WTC11 (cell line): ENCODE results near the gene SAP25.

Experiments
- ATF3 ChIP-seq: sonication (generic); formaldehyde crosslinking; conservative IDR thresholded peaks from 2 replicates; pipeline ENCODE4 v1.8.1; 2022; ENCODE audit warnings: mild to moderate bottlenecking, missing genetic modification reagents
- CBFB ChIP-seq: sonication (generic); formaldehyde crosslinking; IDR thresholded peaks from 2 replicates; pipeline ENCODE4 v1.8.1; 2022; ENCODE audit warnings: mild to moderate bottlenecking, low read depth, missing genetic modification reagents
- CTCF ChIP-seq: fragments of 200-600 bp; IDR thresholded peaks from 2 replicates; pipeline ENCODE4 v1.8.0; 2022; ENCODE audit warnings: antibody characterized with exemption
- ELF4 ChIP-seq: sonication (generic); formaldehyde crosslinking; IDR thresholded peaks from 2 replicates; pipeline ENCODE4 v1.8.1; 2022; ENCODE audit warnings: low read depth, mild to moderate bottlenecking, moderate library complexity, missing genetic modification reagents
- ESRRA ChIP-seq: sonication (generic); formaldehyde crosslinking; IDR thresholded peaks from 2 replicates; pipeline ENCODE4 v1.8.1; 2022; ENCODE audit warnings: mild to moderate bottlenecking, missing genetic modification reagents, borderline replicate concordance
- FOXJ3 ChIP-seq: sonication (generic); formaldehyde crosslinking; IDR thresholded peaks from 2 replicates; pipeline ENCODE4 v1.9.0; 2021; ENCODE audit warnings: missing genetic modification reagents, mild to moderate bottlenecking, borderline replicate concordance
- MAX ChIP-seq: sonication (generic); formaldehyde crosslinking; IDR thresholded peaks from 2 replicates; pipeline ENCODE4 v1.8.0; 2022; ENCODE audit warnings: mild to moderate bottlenecking, missing genetic modification reagents
- USF1 ChIP-seq: sonication (generic); formaldehyde crosslinking; IDR thresholded peaks from 2 replicates; pipeline ENCODE4 v1.8.0; 2022; ENCODE audit warnings: mild to moderate bottlenecking, missing genetic modification reagents
- ZBTB21 ChIP-seq: sonication (generic); formaldehyde crosslinking; IDR thresholded peaks from 2 replicates; pipeline ENCODE4 v1.8.1; 2023; ENCODE audit warnings: mild to moderate bottlenecking, missing genetic modification reagents, borderline replicate concordance
- TF ChIP-seq, protein P1 (sequence below): sonication (generic); formaldehyde crosslinking; conservative IDR thresholded peaks from 2 replicates; pipeline ENCODE4 v1.8.1; 2023; ENCODE audit warnings: mild to moderate bottlenecking, low read depth, missing genetic modification reagents, moderate library complexity
- TF ChIP-seq, protein P2 (sequence below): sonication (generic); formaldehyde crosslinking; IDR thresholded peaks from 2 replicates; pipeline ENCODE4 v1.8.0; 2022; ENCODE audit warnings: mild to moderate bottlenecking, missing genetic modification reagents

DNA sequence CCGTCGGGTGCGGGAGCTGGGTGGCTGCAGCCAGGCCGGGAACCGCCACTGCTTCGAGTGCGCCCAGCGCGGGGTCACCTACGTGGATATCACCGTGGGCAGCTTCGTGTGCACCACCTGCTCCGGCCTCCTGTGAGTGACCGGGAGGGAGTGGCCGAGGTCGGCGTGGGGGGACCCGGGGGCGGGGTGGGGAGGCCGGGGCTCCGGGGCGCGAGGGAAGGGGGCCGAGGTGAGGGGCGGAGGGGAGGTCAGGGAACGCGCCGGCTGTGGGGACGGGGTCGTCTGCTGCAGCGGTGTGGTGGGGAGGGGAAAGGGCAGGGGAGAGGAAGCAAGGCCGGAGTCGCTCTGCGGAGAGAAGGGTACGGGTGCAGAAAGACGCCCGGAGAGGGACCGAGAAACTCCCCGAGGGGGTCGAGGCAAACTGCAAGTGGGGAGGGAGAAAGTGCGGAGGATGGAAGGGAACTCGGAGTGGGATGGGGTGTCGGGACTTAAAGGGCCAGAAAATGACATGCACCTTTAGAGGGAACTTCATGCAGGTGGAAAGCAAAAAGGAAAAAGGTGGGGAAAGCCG is 34.2 kb downstream of the SAP25 start:
- TF ChIP-seq ZBTB21 (CRISPR knock-in tag) (no peak), FOXJ3 (CRISPR knock-in tag) (no peak), ESRRA (CRISPR knock-in tag) (no peak), CTCF (no peak), CBFB (CRISPR knock-in tag) (no peak), MAX (CRISPR knock-in tag) (no peak), ATF3 (CRISPR knock-in tag) (no peak), USF1 (CRISPR knock-in tag) (no peak), ELF4 (CRISPR knock-in tag) (no peak)
- TF ChIP-seq, protein P1, sequence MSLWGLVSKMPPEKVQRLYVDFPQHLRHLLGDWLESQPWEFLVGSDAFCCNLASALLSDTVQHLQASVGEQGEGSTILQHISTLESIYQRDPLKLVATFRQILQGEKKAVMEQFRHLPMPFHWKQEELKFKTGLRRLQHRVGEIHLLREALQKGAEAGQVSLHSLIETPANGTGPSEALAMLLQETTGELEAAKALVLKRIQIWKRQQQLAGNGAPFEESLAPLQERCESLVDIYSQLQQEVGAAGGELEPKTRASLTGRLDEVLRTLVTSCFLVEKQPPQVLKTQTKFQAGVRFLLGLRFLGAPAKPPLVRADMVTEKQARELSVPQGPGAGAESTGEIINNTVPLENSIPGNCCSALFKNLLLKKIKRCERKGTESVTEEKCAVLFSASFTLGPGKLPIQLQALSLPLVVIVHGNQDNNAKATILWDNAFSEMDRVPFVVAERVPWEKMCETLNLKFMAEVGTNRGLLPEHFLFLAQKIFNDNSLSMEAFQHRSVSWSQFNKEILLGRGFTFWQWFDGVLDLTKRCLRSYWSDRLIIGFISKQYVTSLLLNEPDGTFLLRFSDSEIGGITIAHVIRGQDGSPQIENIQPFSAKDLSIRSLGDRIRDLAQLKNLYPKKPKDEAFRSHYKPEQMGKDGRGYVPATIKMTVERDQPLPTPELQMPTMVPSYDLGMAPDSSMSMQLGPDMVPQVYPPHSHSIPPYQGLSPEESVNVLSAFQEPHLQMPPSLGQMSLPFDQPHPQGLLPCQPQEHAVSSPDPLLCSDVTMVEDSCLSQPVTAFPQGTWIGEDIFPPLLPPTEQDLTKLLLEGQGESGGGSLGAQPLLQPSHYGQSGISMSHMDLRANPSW (CRISPR knock-in tag), result no peak
- TF ChIP-seq, protein P2, sequence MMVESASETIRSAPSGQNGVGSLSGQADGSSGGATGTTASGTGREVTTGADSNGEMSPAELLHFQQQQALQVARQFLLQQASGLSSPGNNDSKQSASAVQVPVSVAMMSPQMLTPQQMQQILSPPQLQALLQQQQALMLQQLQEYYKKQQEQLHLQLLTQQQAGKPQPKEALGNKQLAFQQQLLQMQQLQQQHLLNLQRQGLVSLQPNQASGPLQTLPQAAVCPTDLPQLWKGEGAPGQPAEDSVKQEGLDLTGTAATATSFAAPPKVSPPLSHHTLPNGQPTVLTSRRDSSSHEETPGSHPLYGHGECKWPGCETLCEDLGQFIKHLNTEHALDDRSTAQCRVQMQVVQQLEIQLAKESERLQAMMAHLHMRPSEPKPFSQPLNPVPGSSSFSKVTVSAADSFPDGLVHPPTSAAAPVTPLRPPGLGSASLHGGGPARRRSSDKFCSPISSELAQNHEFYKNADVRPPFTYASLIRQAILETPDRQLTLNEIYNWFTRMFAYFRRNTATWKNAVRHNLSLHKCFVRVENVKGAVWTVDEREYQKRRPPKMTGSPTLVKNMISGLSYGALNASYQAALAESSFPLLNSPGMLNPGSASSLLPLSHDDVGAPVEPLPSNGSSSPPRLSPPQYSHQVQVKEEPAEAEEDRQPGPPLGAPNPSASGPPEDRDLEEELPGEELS (CRISPR knock-in tag), result no peak
